GM21423 (cell line): ENCODE measurements around the gene ARGLU1.

ENCODE experiments used
- ATAC-seq: cut with Tn5 transposase; IDR thresholded peaks from one replicate; pipeline ENCODE4 v1.9.1; 2021; ENCODE audit warnings: mild to moderate bottlenecking, moderate library complexity; ENCODE audit not compliant: unreplicated experiment

The ARGLU1 gene

DNA sequence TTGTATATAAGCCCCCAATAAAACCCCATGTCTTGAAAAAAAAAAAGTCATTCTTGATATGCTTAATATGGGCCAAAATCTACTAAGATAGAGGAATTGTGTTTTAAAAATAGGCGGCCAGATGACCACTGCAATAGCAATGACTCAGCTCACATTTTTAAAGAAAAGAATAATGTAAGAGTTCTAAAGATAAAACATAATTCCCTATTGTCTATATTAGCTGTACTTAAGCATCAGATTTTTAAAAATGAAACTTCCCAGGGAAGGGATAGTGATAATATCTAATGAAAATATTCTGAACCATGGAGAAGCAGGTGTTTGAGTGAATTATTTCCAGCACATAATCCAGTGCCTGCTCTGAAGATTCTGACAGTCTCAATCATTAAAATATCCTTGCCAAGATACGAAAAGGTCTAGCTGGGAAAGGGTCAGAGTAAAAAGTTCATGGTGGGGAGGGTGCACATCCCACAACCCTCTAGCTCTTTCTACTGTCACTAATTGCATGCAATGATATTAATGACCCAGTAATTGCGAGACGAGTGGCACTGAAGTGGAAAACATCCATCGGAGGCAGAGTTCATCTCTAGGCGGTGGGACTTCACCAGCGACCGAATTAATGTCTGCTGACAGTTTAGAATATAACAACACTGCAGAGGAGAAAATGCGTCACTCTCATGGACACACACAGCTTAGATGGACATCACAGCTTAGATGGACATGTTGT is 64.0 kb downstream of the ARGLU1 start:
- ATAC-seq: no peak

GRCh38 chr13:106503272-106503671 is 64.7 kb downstream of the ARGLU1 start:
- no peak for ATAC-seq

DNA sequence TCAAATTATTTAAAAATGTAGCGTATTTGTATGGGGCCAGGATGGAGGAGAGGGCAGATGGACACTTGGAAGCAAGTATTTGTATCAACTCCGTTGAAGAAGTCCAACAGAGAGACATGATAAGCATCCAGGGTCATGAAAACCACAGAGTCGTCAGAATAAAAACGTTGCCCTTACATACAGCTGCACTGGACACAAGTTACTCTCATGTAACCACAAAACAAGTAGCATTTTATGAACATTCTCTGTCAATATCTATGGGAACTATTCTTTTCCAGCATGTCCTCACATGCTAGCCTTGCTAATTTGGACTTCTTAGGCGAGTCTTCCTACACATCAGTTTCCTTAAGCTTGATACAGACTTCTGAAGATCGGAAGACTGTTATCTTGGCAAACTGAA is 67.5 kb downstream of the ARGLU1 start:
- ATAC-seq: no peak

GRCh38 chr13:106499896-106500295 is 68.0 kb downstream of the ARGLU1 start:
- ATAC-seq: peak; percentile 62

DNA sequence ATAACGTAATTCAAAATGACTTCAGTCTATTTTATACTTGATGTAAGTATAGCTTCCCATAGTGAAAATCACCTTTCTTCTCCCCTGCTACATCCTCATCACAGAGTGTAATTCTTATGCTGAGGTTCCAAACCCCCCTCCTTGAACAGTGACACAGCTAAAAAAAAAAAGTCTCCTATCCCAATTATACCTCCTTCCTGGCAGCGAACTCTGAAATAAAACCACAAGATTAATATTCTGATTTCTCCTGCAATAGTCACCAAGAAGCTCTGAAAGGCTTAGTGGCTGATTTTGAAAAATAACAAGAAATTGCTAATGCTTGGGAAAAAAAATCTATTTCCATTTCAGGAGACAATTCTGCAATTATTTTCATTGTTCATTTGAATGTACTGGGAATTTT is 68.8 kb downstream of the ARGLU1 start:
- no peak for ATAC-seq

DNA sequence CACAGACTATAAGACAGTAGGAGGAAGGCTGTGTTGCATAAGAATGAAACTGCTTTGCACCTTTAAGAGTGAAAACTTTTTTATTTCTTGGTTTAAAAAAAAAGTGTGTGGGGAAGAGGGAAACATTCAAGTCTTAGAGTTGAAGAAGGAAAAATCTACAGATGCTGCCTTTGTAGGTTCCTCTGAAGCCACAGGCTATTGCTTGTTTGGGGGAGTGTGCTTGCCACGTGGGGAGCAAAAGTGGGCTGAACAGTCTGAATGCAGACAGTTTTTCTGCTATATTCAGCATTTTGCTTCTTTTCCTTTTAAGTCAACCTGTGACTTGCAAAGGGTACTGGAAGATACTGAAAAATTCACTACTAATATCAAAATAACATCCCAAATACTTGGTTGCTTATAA is 69.4 kb downstream of the ARGLU1 start:
- ATAC-seq: no peak

GRCh38 chr13:106498158-106498557 is 69.8 kb downstream of the ARGLU1 start:
- no peak for ATAC-seq

GRCh38 chr13:106497079-106497478 is 70.9 kb downstream of the ARGLU1 start:
- no peak for ATAC-seq

GRCh38 chr13:106496072-106496997 is 71.6 kb downstream of the ARGLU1 start:
- ATAC-seq: no peak

GRCh38 chr13:106494936-106495335 is 73.0 kb downstream of the ARGLU1 start:
- ATAC-seq: no peak

DNA sequence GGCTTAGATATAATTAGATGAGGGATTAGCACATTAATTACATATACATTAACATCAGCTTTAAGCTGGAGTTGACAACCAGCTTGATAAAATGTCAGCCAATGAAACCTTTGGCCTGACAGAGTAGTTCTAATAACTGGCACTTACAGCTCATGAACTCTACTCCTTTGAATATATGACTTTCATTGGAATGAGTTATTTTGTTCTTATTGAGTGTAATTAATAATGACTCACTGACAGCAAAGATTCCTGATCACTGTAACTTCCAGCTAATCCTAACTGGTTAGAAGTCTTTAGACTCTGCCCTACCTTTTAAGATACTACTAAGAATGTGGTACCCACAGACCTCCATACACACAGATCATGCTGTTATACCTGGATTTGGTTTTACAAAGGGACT is 73.4 kb downstream of the ARGLU1 start:
- no peak for ATAC-seq

DNA sequence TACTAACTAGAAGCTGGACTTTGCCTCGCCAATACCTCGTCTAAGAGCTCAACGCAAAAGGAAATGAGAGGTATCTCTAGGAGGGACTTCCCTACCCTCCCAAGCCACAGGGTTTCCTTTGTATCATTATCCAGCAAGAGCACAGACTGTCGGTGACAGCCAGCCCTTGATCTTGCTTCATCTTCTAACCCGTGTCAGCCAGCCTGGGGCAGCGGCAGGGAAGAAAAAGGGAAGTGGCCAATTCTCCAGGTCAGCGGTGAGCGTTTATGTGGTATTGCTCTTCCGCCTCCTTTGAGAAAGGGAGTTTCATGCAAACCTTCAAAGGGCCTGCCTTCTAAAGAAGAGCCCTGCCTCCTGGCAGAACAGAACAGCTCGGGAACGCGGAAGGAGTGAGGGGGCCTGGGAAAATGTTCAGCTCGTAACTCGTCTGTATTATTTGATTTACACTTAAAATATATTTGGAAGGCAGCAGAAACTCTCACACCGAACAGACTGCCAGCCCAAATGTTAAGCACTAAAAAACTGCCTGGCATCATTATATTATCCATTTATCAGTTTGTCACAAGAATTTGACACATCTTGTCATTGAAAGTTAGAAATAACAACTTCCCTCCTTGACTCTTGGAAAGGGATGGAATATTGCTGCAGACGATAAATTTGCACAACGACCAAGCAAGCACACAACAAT is 74.3 kb downstream of the ARGLU1 start:
- peak; percentile 98 for ATAC-seq

DNA sequence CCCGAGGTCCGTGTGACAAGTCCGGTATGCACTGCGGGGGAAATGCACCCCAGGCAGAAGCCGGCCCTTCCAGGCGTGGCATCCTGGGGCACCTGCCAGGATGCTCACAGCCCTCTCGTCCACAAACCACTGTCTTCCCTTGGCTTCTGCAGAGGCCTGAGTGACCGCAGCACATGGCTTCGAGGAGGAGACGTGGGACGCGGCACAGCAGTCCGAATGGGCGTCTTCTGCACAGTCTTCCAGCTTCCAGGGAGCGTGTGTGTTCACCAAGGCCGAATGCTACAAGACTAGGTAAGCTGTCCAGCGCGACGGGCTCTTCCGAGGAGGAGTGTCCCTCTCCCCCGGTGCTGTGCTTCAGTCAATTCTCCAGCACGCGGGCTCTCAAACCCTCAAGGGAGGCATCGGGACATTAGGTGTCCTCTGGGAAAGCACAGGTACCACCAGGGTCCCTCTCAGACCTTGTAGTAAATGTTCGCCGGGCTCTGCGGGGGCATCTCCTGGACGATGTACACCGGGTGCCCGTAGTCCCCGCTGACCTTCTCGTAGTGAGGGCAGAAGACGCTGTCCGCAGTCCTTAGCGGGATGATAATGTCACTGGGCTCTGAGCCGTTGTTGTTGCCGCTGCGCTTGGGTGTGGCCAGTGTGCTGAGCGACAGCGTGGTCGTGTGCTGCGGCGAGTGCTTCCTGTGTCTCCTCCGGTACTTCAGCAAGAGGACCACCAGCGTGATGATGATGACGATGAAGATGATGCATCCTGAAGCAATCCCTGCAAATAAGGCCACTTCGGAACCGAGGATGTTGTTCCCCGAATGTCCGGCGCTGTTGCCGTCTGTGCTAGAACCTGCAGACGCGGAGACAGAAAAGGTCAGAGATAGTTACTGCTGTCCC is 75.1 kb downstream of the ARGLU1 start:
- no peak for ATAC-seq

DNA sequence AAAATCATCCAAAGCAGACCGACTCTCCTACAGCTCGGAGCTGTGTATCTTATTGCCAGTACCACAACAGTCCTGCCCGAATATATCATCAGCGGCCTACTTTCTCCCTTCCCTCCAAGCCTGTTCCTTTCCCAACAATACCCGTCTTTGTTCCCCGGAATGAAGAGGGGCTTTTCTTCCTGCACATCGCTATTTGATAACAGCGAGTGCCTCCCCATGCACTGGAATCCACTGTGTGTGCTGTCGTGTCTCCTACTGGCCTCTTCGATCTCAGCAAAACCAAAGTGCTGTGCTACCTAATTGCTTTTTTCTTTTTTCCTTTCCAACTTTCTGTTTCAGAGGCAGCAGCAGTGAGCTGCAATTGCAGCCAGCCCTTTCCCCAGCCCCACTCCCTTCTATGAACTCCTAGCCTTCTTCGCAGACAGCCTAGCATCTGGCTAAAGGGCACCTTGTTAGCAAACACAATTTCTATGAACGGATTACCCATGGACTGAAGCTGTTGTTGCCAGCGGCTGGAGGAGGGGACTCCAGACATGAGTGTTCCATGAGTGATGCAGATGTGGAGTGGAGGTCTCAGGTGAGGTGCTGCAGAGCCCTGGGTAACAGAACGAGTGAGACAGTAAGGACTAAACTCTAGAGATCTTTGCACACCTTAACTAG is 75.9 kb downstream of the ARGLU1 start:
- ATAC-seq: no peak
